ELR (cell line): ENCODE measurements around the gene PIP5KL1.
A peak's percentile ranks its signal among the peaks of the same experiment; 100 is the strongest.

Source experiments
- DNase-seq: peaks from one replicate; pipeline ENCODE4 v3.0.0-alpha.2; 2015; ENCODE audit warnings: low read depth

Gene PIP5KL1

GRCh38 chr9:127928676-127929624 is 1.6 kb downstream of the PIP5KL1 start:
- DNase-seq: peak; percentile 37

- no peak for DNase-seq
Observed at GRCh38 chr9:127927988-127928675, 2.4 kb downstream of the PIP5KL1 start.

GRCh38 chr9:127927201-127927987 is 3.2 kb downstream of the PIP5KL1 start:
- no peak for DNase-seq

DNA sequence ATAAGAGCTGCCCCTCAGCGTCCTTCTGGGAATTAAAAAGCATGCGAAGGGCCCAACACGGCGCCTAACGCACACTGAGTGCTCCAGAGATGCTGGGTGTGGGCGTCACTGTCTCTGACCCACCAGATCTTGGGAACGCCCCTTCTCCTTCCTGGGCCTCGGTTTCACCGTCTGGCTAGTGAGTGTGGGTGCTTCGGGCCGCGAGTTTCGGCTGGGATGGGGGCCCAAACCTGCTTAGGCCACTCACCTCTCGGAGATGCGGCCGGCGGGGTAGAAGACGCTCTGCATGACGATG is 3.7 kb downstream of the PIP5KL1 start:
- DNase-seq: no peak

GRCh38 chr9:127925959-127926905 is 4.3 kb downstream of the PIP5KL1 start:
- DNase-seq: no peak

GRCh38 chr9:127924736-127925444 is 5.7 kb downstream of the PIP5KL1 start:
- DNase-seq: no peak

DNA sequence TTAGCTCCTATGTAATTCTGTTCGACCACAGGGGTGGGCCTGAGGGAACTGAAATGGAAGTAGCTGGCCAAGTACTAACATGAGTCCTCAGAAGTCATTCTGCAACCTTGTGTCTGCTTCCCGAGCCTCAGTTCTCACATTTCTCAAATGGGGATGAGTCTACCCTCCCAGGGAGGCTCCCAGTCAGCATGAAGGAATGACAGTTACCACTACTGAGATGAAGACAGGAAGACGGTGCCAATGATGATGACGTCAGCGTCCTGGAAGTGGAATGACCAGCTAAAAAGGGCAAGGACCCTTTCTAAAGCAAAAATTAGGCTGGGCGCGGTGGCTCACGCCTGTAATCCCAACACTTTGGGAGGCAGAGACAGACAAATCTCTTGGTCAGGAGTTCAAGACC is 6.8 kb downstream of the PIP5KL1 start:
- DNase-seq: peak; percentile 99

GRCh38 chr9:127923046-127923445 is 7.5 kb downstream of the PIP5KL1 start:
- no peak for DNase-seq

DNA sequence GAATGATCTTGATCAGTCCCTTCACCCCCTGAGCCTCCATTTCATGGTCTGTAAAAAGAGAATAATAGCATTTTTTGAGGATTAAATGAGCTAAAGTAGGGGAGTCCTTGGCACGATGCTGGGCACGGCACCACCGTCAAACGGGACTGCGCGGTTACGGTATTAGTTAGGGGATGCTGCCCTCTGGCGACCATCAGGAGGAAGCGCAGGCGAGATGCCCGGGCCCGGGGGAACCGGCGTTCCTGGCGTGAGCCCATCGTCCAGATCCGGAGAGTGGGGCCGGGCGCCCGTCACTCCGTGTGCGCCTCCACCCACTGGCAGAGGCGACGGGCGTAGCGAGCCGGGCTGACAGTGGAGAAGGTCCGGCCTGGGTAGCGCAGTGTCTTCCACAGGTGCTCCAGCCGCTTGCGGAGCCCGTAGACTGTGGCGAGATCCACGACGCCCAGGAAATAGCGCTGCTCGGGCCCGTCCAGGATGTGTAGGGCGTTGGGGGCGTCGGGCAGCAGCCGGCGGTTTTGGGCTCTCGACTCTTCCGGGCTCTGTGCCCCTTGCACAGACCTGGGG is 8.9 kb downstream of the PIP5KL1 start:
- DNase-seq: peak; percentile 67

- no peak for DNase-seq
Observed at GRCh38 chr9:127920794-127921193, 9.8 kb downstream of the PIP5KL1 start.

GRCh38 chr9:127919253-127919815 is 11.2 kb downstream of the PIP5KL1 start:
- DNase-seq: peak; percentile 100

- DNase-seq: peak; percentile 41
Observed at GRCh38 chr9:127918183-127919107, 12.1 kb downstream of the PIP5KL1 start.

GRCh38 chr9:127917603-127918002 is 13.0 kb downstream of the PIP5KL1 start:
- DNase-seq: no peak

GRCh38 chr9:127916720-127917581 is 13.6 kb downstream of the PIP5KL1 start, which contains the start of gene ST6GALNAC4:
TSS of gene ST6GALNAC4 (minus strand) at chr9:127917041. CDS start at chr9:127916419, 622 bp downstream.
- peak; percentile 90 for DNase-seq

DNA sequence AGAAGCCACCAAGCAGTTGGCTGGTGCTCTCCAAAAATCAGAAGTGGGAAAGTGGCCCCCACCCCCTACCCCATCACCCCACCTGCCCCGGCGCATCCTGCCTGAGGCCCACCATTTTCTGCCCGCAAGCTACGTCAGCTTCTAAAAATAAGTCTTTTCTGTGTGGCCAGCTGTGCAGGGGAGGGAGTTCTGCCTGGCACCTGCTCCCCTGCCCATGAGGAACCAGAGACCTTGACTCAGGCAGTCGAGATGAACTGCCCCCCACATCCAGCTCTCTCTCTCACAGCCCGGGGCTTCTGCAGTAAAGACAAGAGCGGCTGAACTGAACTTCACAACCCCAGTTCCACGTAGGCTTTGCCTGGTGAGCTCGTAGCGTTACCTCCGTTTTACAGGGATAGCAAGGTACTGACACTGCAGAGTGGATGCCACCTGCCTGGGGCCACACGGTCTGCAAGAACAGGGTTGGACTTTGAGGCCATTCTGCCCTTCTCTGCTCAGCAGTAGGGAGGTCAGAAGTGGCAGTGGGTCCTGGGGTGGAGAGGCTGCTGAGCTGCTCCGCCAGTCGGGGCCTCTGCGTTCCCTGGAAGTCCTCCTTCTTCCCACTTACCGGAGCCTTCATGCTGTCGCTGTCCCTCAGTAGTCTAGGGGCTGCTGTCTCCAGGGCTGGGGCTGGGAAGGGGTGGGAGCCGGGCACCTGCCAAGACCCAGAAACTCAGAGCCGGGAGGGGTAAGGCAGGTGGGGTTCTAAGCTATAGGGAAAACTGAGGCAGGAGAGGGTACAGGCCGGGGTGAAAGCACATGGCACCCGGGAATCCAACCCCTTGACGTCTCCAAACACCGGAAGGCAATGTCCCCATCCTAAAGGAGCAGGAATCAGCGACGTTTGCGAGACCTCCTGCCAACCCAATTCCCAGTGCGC is 14.5 kb downstream of the PIP5KL1 start:
- no peak for DNase-seq

DNA sequence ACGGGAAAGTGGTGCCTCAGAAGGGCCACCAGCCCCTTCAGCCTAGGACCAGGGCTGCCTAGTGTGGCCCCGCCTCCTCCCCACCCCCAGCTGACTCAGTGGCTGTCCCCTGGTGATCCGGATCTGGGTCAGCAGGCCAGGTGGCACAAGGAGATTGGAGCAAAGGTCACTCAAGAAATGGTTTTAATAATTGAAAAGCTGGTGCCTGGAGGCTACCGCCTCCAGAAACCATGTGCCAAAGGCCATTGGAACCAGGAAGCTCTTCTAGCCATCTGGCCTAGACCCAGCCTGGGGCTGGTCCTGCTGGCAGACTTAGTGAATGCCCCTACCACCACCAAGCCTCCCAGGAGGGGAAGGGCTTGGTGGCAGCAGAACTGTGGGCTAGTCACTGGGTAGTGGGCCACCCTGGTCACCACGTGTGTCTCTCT is 15.2 kb downstream of the PIP5KL1 start:
- DNase-seq: no peak

DNA sequence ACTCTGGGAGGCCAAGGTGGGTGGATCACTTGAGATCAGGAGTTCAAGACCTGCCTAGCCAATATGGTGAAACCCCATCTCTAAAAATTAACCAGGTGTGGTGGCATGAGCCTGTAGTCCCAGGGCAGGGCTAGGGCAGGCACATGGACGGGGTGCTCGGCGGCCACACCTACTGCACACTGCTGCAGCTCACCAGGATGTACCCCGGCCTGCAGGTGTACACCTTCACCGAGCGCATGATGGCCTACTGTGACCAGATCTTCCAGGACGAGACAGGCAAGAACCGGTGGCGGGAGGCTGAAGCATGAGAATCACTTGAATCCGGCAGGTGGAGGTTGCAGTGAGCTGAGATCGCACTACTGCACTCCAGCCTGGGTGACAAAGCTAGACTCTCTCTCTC is 16.9 kb downstream of the PIP5KL1 start:
- DNase-seq: no peak
